ENCODE measurements around the gene SIPA1L3. TPM values are rescaled to one million over a fixed set of nuclear protein-coding genes. Genes with fewer than 3 reads are reported as not detected.

SIPA1L3 gene
- total and polyA plus RNA-seq, 9 of the 15 experiments (the other 6 are each of a cell fraction or from before 2014, with no cell fraction given), result 0.01 to 6.1 (median 2.5) TPM

GRCh38 chr19:38122402-38123093 is 215.5 kb downstream of the SIPA1L3 start (continued):
- TF ChIP-seq, protein P1, sequence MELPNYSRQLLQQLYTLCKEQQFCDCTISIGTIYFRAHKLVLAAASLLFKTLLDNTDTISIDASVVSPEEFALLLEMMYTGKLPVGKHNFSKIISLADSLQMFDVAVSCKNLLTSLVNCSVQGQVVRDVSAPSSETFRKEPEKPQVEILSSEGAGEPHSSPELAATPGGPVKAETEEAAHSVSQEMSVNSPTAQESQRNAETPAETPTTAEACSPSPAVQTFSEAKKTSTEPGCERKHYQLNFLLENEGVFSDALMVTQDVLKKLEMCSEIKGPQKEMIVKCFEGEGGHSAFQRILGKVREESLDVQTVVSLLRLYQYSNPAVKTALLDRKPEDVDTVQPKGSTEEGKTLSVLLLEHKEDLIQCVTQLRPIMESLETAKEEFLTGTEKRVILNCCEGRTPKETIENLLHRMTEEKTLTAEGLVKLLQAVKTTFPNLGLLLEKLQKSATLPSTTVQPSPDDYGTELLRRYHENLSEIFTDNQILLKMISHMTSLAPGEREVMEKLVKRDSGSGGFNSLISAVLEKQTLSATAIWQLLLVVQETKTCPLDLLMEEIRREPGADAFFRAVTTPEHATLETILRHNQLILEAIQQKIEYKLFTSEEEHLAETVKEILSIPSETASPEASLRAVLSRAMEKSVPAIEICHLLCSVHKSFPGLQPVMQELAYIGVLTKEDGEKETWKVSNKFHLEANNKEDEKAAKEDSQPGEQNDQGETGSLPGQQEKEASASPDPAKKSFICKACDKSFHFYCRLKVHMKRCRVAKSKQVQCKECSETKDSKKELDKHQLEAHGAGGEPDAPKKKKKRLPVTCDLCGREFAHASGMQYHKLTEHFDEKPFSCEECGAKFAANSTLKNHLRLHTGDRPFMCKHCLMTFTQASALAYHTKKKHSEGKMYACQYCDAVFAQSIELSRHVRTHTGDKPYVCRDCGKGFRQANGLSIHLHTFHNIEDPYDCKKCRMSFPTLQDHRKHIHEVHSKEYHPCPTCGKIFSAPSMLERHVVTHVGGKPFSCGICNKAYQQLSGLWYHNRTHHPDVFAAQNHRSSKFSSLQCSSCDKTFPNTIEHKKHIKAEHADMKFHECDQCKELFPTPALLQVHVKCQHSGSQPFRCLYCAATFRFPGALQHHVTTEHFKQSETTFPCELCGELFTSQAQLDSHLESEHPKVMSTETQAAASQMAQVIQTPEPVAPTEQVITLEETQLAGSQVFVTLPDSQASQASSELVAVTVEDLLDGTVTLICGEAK (IDR thresholded peaks at IDR 0.05), result 0 out of 2 replicates have a peak, but pooled peaks have one; percentile 25
- TF ChIP-seq, protein P1 (CRISPR knock-in tag; IDR thresholded peaks at IDR 0.05), result no peak
- TF ChIP-seq, protein P2, sequence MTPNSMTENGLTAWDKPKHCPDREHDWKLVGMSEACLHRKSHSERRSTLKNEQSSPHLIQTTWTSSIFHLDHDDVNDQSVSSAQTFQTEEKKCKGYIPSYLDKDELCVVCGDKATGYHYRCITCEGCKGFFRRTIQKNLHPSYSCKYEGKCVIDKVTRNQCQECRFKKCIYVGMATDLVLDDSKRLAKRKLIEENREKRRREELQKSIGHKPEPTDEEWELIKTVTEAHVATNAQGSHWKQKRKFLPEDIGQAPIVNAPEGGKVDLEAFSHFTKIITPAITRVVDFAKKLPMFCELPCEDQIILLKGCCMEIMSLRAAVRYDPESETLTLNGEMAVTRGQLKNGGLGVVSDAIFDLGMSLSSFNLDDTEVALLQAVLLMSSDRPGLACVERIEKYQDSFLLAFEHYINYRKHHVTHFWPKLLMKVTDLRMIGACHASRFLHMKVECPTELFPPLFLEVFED (CRISPR knock-in tag; conservative IDR thresholded peaks at IDR 0.05), result no peak
- TF ChIP-seq PCBP2 (IDR thresholded peaks at IDR 0.05; ENCODE audit: low read depth, low read length, poor library complexity, severe bottlenecking), result no peak
- TF ChIP-seq NBN (IDR thresholded peaks at IDR 0.05; ENCODE audit: low read depth), result peak; percentile 94
- TF ChIP-seq MTA2 (IDR thresholded peaks at IDR 0.05; ENCODE audit: low read depth), result peak; percentile 92
- peak; percentile 74 to 85 for TF ChIP-seq MNT (conservative IDR thresholded peaks at IDR 0.05)
- TF ChIP-seq E4F1 (CRISPR knock-in tag; IDR thresholded peaks at IDR 0.05; ENCODE audit: borderline replicate concordance), result no peak
- no peak for TF ChIP-seq PPARD (CRISPR knock-in tag; IDR thresholded peaks at IDR 0.05)
- TF ChIP-seq PHF21A (IDR thresholded peaks at IDR 0.05; ENCODE audit: borderline replicate concordance, low read depth), result no peak
- TF ChIP-seq RBFOX2 (IDR thresholded peaks at IDR 0.05; ENCODE audit: low read depth, low read length), result peak; percentile 15; the same call in 1 of the 2 replicates

Measured in K562 (cell line).